Testis (tissue), 3 donors: ENCODE results near the gene DENND4B. TPM values are rescaled to one million over a fixed set of nuclear protein-coding genes. Genes with fewer than 3 reads are reported as not detected.
"Not testable (repeated sequence)": the region's sequence is repeated elsewhere in the genome, so short reads cannot be mapped to it uniquely, and the experiment has no call there.

Experiments
- DNase-seq: peaks from one replicate; pipeline ENCODE4 v3.0.0-alpha.2; 2019
- H3K27ac ChIP-seq, 2 donors: fragments of 200-600 bp; sonication (generic); one replicate each; pipeline ENCODE4 v1.5.1; 2019
- H3K27me3 ChIP-seq: fragments of 200-600 bp; sonication (generic); one replicate; pipeline ENCODE4 v1.5.1; 2019
- H3K36me3 ChIP-seq: fragments of 200-600 bp; sonication (generic); one replicate; pipeline ENCODE4 v1.5.1; 2017; ENCODE audit warnings: low read depth; ENCODE audit errors: missing control alignments
- H3K4me1 ChIP-seq: fragments of 200-600 bp; sonication (generic); one replicate; pipeline ENCODE4 v1.5.1; 2019
- H3K4me3 ChIP-seq, 2 donors: fragments of 200-600 bp; sonication (generic); one replicate each; pipeline ENCODE4 v1.5.1; 2017 to 2019
- H3K9me3 ChIP-seq: fragments of 200-600 bp; sonication (generic); one replicate; pipeline ENCODE4 v1.5.1; 2017
- POLR2A ChIP-seq: fragments of 450-650 bp; IDR thresholded peaks from one replicate; pipeline ENCODE4 v1.6.1; 2017; ENCODE audit warnings: antibody characterized with exemption, mild to moderate bottlenecking, moderate library complexity
- WGBS, 2 donors: methylation state at CpG; one replicate each; pipeline ENCODE4 v1.1.5; 2018; 5-methylcytosine and 5-hydroxymethylcytosine counted together
- intact Hi-C: fragments of 100-400 bp; cut with DNase I; formaldehyde crosslinking; loops from one replicate; pipeline ENCODE4 v1.15.1; 2023; ENCODE audit warnings: low total_unique reads
- polyA plus RNA-seq: library from polyadenylated mRNA; stranded (reverse); fragments of 350-450 nt; fragmentation: Illumina TruSeq; extraction: RNeasy Lipid Tissue Mini Kit (QIAGEN cat#74804); gene quantifications from one replicate; pipeline ENCODE4 v1.2.3, GENCODE V29; 2014; ENCODE audit warnings: low read depth, low replicate concordance; ENCODE audit not compliant: insufficient read depth
- total RNA-seq, 2 donors: library from RNA; depleted of rRNA; stranded (reverse); fragments of >200 nt; gene quantifications; one replicate each; pipeline ENCODE4 v1.2.3, GENCODE V29; 2016
- TF ChIP-seq, protein P1 (sequence below), 3 experiments: fragments of 450-650 bp in 2 of 3; fragments of 200-600 bp in 1 of 3; sonication (generic) in 1 of 3; IDR thresholded peaks; one replicate each; pipeline ENCODE4 v1.5.1; 2016 to 2019; ENCODE audit warnings: antibody characterized with exemption in 3 of 3, mild to moderate bottlenecking in 2 of 3, moderate library complexity in 1 of 3

Gene DENND4B
- total and polyA plus RNA-seq, 3 donors from 2014 or later = 25.4 to 59.0 (median 54.5) TPM

DNA sequence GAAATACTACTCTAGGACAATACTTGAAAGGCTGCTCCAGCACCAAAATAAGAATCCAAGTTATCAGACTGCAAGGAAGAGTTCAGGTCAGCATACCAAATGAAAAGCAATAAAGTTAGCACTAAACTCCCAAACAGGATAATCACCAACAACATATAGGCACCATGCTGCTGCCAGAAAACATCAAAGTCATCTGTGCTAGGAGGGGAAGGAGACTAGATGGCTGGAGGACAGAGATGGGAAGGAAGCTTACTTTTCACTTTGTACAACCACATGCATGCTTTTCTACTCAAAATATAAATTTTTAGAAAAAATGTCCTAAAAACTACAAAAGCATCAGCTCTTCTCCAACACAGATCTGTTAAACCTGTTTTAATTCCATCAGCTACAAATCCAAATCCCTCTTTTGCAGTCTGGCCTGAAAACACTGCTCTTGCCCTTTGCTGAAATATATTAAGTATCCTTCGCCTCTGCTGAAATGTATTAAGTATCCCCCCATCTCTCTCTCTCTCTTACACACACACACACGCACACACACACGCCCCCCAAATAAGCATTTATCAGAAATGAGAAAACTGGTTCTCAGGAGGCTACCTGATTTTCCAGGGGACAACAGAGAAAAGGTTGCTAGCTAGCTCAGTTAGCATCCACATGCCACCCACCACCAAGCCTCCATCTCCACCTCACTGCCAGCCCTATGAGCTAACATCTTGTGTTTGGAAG is 25.3 kb downstream of the DENND4B start:
- Histone ChIP-seq H3K4me3 (peak overlapping the region; percentile 98 to 99), H3K27me3 (no peaks in the 10 kb centered on the region), H3K4me1 (peaks cover 23% of the 10 kb centered on the region), H3K36me3 (no peaks in the 10 kb centered on the region), H3K9me3 (no peaks in the 10 kb centered on the region), H3K27ac (peak overlapping the region; percentile 97 to 98)
- TF ChIP-seq POLR2A = no peak
- no peak for DNase-seq
- WGBS, 2 donors = 5 to 13% methylated on average over 3 of the region's 3 CpGs
- intact Hi-C loops = no loop called here

DNA sequence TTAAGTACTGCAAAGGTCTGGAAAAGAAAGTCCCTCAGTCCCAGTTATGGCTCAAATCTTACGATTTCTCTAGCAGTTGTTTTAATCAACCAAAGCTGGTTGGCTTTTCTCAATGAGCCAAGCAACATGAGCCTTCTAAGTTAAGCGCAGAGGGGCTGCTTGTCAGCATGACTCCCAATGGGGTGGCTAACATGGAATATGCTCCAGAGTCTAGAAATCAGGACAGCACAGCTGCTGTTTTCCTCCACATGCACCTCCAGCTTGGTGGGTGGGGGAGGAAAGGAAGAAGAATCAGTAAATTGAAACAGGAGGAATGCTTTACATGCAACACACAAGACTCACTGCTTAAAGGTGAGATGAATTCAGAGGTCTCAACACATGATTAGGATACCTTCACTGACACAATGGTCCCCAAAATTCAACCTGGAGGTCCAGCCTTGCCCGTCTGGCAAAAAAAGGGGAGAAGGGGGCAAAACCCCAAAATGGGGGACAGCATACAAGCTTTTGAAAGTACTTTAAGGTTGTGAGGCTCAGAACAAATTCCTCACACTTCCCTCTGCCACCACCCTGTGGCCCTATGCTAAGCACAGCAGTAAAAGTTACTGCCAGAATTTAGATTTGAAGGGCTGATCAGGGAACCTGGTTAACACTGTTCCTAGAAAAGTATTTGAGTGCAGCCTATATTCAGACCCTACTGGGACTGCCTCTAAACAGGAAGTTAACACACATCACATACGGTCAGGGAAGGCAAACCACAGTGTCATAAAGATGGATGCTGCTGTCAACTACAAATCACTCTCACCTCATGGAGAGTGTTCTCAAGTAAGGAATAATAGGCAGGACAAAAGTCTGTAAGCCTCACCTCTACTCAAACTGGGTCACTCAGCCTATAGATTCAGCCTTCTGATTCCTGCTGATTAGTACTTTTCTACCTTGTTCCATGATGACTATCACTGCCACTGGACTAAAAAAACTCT is 26.4 kb downstream of the DENND4B start:
- Histone ChIP-seq H3K4me3 (no peak overlapping the region), H3K27ac (no peak overlapping the region), H3K9me3 (no peaks in the 10 kb centered on the region), H3K36me3 (no peaks in the 10 kb centered on the region), H3K4me1 (peaks cover 23% of the 10 kb centered on the region), H3K27me3 (no peaks in the 10 kb centered on the region)
- intact Hi-C loops = no loop called here
- TF ChIP-seq POLR2A = no peak
- TF ChIP-seq, protein P1, sequence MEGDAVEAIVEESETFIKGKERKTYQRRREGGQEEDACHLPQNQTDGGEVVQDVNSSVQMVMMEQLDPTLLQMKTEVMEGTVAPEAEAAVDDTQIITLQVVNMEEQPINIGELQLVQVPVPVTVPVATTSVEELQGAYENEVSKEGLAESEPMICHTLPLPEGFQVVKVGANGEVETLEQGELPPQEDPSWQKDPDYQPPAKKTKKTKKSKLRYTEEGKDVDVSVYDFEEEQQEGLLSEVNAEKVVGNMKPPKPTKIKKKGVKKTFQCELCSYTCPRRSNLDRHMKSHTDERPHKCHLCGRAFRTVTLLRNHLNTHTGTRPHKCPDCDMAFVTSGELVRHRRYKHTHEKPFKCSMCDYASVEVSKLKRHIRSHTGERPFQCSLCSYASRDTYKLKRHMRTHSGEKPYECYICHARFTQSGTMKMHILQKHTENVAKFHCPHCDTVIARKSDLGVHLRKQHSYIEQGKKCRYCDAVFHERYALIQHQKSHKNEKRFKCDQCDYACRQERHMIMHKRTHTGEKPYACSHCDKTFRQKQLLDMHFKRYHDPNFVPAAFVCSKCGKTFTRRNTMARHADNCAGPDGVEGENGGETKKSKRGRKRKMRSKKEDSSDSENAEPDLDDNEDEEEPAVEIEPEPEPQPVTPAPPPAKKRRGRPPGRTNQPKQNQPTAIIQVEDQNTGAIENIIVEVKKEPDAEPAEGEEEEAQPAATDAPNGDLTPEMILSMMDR (IDR thresholded peaks at IDR 0.05) = no peak
- 25 to 28% methylated on average over 4 of the region's 4 CpGs for WGBS, 2 donors
- no peak for DNase-seq

DNA sequence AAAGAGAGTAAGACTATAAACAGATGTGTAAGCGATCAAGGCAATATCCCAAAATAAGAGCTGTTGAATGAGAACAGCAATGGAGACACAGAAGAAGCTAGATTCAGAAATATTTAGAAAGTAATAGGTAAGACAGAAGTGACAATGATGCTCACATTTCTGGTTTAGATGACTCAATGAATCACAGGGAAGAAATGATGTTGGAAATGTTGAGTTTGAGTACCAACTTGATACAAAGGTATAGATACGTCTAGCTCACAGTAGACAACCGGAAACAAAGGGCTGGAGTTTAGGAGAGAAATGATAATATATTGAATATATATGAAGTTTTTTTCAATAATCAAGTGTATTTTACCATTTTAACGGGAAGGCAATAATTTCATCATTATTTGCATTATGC is 30.2 kb downstream of the DENND4B start:
- H3K36me3 ChIP-seq = no peaks in the 10 kb centered on the region
- intact Hi-C loops = no loop called here
- TF ChIP-seq, protein P1 (IDR thresholded peaks at IDR 0.05) = no peak
- no peak for TF ChIP-seq POLR2A
- H3K4me3 ChIP-seq = no peak overlapping the region
- WGBS, 2 donors = 84 to 85% methylated on average over 4 of the region's 4 CpGs
- H3K9me3 ChIP-seq = no peaks in the 10 kb centered on the region
- H3K27me3 ChIP-seq = no peaks in the 10 kb centered on the region
- peaks cover 27% of the 10 kb centered on the region for H3K4me1 ChIP-seq
- no peak overlapping the region for H3K27ac ChIP-seq
- DNase-seq = no peak

DNA sequence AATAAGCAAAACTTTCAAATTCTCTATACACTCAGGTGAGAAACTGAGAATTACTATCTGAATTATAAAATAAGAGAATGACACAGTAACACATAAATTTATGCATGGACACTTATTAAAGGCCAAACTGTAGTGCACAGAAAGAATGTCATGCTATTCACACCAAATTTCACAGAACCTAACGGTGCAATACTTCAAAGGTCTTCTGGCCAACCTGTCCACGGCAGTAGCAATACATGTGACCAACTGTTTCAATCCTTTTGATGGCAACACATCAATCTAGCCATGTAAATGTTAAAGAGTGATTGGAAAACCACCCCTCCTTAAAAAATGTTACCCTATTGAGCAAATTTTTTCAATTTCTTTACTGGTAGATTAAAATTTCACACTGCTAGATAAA is 34.2 kb downstream of the DENND4B start:
- no peak overlapping the region for H3K27ac ChIP-seq
- H3K27me3 ChIP-seq = no peaks in the 10 kb centered on the region
- peaks cover 9% of the 10 kb centered on the region for H3K4me1 ChIP-seq
- 68 to 82% methylated on average over 2 of the region's 2 CpGs for WGBS, 2 donors
- no peak for TF ChIP-seq POLR2A
- TF ChIP-seq, protein P1 (IDR thresholded peaks at IDR 0.05) = no peak
- DNase-seq = no peak
- no peaks in the 10 kb centered on the region for H3K36me3 ChIP-seq
- H3K9me3 ChIP-seq = no peaks in the 10 kb centered on the region
- H3K4me3 ChIP-seq = no peak overlapping the region
- intact Hi-C loops = no loop called here

DNA sequence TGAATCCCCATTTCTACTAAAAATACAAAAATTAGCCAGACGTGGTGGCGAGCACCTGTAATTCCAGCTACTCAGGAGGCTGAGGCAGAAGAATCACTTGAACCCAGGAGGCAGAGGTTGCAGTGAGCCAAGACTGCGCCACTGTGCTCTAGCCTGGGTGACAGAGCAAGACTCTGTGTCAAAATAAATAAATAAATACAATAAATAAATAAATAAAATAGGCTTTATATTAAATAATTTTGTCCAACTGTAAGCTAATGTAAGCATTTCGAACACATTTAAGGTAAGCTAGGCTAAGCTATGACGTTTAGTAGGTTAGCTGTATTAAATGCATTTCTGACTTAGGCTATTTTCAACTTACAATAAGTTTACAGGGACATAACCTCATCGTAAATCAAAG is 36.0 kb downstream of the DENND4B start:
- intact Hi-C loops, H3K4me3 ChIP-seq, H3K27me3 ChIP-seq, H3K27ac ChIP-seq, H3K4me1 ChIP-seq, H3K36me3 ChIP-seq, DNase-seq, H3K9me3 ChIP-seq: not testable (repeated sequence)
- WGBS, 2 donors = 83 to 84% methylated on average over 6 of the region's 6 CpGs
